ENCODE results near the gene FLRT3.
A peak's percentile ranks its signal among the peaks of the same experiment; 100 is the strongest.

FLRT3 gene

GRCh38 chr20:14337400-14338171 lies at the start of gene FLRT3:
TSS of gene FLRT3 (minus strand) at chr20:14337612. CDS start at chr20:14327506, 10,106 bp downstream.
- peak; percentile 68 for DNase-seq

- no peak for DNase-seq
These were observed 49.3 kb upstream of the FLRT3 start for GRCh38 chr20:14386726-14387125.

- no peak for DNase-seq
These were observed 47.8 kb upstream of the FLRT3 start for GRCh38 chr20:14385176-14385740.

GRCh38 chr20:14384416-14385175 lies 47.2 kb upstream of the FLRT3 start:
- no peak for DNase-seq

- DNase-seq, result no peak
These were observed 45.9 kb upstream of the FLRT3 start for GRCh38 chr20:14383335-14383734.

- no peak for DNase-seq
These were observed 40.9 kb upstream of the FLRT3 start for GRCh38 chr20:14378326-14378725.

GRCh38 chr20:14375416-14375985 lies 38.1 kb upstream of the FLRT3 start:
- peak; percentile 51 for DNase-seq

- no peak for DNase-seq
These were observed 36.8 kb upstream of the FLRT3 start for GRCh38 chr20:14374196-14374595.

- DNase-seq, result no peak
These were observed 24.3 kb upstream of the FLRT3 start for GRCh38 chr20:14361509-14362345.

- DNase-seq, result no peak
These were observed 23.0 kb upstream of the FLRT3 start for GRCh38 chr20:14360416-14360815.

GRCh38 chr20:14355791-14356190 lies 18.4 kb upstream of the FLRT3 start:
- no peak for DNase-seq

GRCh38 chr20:14344746-14345145 lies 7.3 kb upstream of the FLRT3 start:
- DNase-seq, result no peak

- DNase-seq, result no peak
These were observed 6.2 kb upstream of the FLRT3 start for GRCh38 chr20:14343491-14344065.

GRCh38 chr20:14342918-14343317 lies 5.5 kb upstream of the FLRT3 start:
- DNase-seq, result no peak

GRCh38 chr20:14341801-14342200 lies 4.4 kb upstream of the FLRT3 start:
- no peak for DNase-seq

GRCh38 chr20:14336686-14337085 lies 726 bp downstream of the FLRT3 start:
- no peak for DNase-seq

- no peak for DNase-seq
These were observed 2.4 kb downstream of the FLRT3 start for GRCh38 chr20:14335052-14335451.

GRCh38 chr20:14334306-14334930 lies 3.0 kb downstream of the FLRT3 start:
- peak; percentile 8 for DNase-seq

- no peak for DNase-seq
These were observed 3.7 kb downstream of the FLRT3 start for GRCh38 chr20:14333721-14334120.

- DNase-seq, result no peak
These were observed 4.5 kb downstream of the FLRT3 start for GRCh38 chr20:14332866-14333265.

GRCh38 chr20:14331646-14332045 lies 5.8 kb downstream of the FLRT3 start:
- DNase-seq, result no peak

- no peak for DNase-seq
These were observed 17.7 kb downstream of the FLRT3 start for GRCh38 chr20:14319704-14320103.

Measured in NCI-H2171 (cell line).